ENCODE measurements around the gene WDPCP. TPM values are rescaled to one million over a fixed set of nuclear protein-coding genes. Genes with fewer than 3 reads are reported as not detected.
"Not testable (repeated sequence)": the region's sequence is repeated elsewhere in the genome, so short reads cannot be mapped to it uniquely, and the experiment has no call there.

Gene WDPCP
- total and polyA plus RNA-seq, 2 donors (not counting 1 experiment from before 2014, with no cell fraction given): 5.6 to 22.8 TPM

DNA sequence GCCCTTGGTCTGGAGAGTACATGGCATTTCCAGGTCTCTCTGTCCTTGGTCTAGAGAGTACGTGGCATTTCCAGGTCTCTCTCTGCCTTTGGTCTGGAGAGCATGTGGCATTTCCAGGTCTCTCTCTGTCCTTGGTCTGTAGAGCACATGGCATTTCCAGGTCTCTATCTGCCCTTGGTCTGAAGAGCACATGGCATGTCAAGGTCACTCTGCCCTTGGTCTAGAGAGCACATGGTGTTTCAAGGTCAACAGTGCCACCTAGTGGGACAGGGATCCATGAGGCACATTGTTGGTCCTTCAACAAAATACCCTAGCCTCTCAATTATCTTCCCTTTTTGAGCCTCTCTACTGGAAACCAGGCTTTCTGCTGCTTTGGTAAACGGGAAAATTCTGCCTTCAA lies 287.4 kb downstream of the WDPCP start:
- CTCF ChIA-PET: no interaction called here
- no peak overlapping the region for H3K9ac ChIP-seq (ENCODE audit: low read length)
- H3K4me3 ChIP-seq (ENCODE audit: control extremely low read depth in 1 of 5, extremely low read depth in 1 of 5, insufficient read depth in 1 of 5, low read depth in 2 of 5, low read length in 4 of 5): no peak overlapping the region
- no peaks in the 10 kb centered on the region for H3K27me3 ChIP-seq (replicated peaks in 1 of 4; ENCODE audit: control extremely low read depth in 1 of 4, control insufficient read depth in 3 of 4, insufficient read depth in 4 of 4, low read length in 3 of 4)
- no peaks in the 10 kb centered on the region for H3K4me1 ChIP-seq (ENCODE audit: control insufficient read depth in 2 of 2, insufficient read depth in 2 of 2, low read length in 2 of 2)
- Mint-ChIP-seq H3K27me3 (no peaks in the 10 kb centered on the region), H3K4me3 (no peak overlapping the region), H3K9me3 (ENCODE audit: insufficient read depth) (peaks cover 27% of the 10 kb centered on the region), H3K4me1 (no peaks in the 10 kb centered on the region), H3K27ac (no peak overlapping the region)
- TF ChIP-seq, protein P1, sequence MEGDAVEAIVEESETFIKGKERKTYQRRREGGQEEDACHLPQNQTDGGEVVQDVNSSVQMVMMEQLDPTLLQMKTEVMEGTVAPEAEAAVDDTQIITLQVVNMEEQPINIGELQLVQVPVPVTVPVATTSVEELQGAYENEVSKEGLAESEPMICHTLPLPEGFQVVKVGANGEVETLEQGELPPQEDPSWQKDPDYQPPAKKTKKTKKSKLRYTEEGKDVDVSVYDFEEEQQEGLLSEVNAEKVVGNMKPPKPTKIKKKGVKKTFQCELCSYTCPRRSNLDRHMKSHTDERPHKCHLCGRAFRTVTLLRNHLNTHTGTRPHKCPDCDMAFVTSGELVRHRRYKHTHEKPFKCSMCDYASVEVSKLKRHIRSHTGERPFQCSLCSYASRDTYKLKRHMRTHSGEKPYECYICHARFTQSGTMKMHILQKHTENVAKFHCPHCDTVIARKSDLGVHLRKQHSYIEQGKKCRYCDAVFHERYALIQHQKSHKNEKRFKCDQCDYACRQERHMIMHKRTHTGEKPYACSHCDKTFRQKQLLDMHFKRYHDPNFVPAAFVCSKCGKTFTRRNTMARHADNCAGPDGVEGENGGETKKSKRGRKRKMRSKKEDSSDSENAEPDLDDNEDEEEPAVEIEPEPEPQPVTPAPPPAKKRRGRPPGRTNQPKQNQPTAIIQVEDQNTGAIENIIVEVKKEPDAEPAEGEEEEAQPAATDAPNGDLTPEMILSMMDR (IDR thresholded peaks at IDR 0.05): no peak
- TF ChIP-seq EZH2 (IDR thresholded peaks at IDR 0.05; ENCODE audit: borderline replicate concordance, insufficient read depth, low read depth, low read length, poor library complexity, severe bottlenecking): no peak
- H3K4me2 ChIP-seq (replicated peaks; ENCODE audit: low read depth, low read length, poor library complexity, severe bottlenecking): no peak overlapping the region
- 92% methylated on average over 2 of the region's 2 CpGs for WGBS (ENCODE audit: insufficient coverage)
- no peak overlapping the region for H2AFZ ChIP-seq (ENCODE audit: insufficient read depth, low read depth, low read length, poor library complexity, severe bottlenecking)
- DNase-seq: no peak
- no peaks in the 10 kb centered on the region for H3K36me3 ChIP-seq (replicated peaks in 1 of 2; ENCODE audit: control extremely low read depth in 1 of 2, control insufficient read depth in 1 of 2, extremely low read depth in 1 of 2, insufficient read depth in 2 of 2, low read length in 1 of 2)
- no peak overlapping the region for H3K27ac ChIP-seq (ENCODE audit: low read length in 2 of 2)
- peaks cover 6 to 67% (median 58%) of the 10 kb centered on the region in 3 donors for H3K9me3 ChIP-seq (ENCODE audit: control extremely low read depth in 1 of 3, control insufficient read depth in 2 of 3, insufficient read depth in 1 of 3, low read length in 2 of 3)
- ATAC-seq (ENCODE audit: low read depth): no peak
- H4K20me1 ChIP-seq (ENCODE audit: control insufficient read depth, insufficient read depth, low read length, poor library complexity, severe bottlenecking): no peaks in the 10 kb centered on the region
- H3K79me2 ChIP-seq (ENCODE audit: control insufficient read depth, insufficient read depth, low read length): no peaks in the 10 kb centered on the region
- intact Hi-C loops (cut with micrococcal nuclease): no loop called here
- POLR2A ChIA-PET: no interaction called here

DNA sequence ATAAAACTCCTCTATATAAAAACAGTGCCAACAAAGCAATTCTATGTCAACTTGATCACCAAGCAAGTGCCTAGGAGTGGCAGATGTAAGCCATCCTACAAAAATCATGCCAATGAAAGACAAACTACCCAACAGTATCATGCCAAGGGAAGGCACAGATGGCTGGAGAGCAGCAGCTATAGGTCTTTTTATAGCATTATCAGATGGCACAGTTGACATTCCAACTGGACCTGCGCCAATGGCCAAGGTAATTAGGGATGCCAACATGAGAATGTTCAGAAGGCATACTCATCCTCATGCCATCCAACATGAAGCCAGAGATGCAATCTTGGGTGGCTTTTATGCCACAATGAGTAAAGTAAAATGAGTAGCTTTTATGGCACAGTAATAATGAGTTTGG lies 300.3 kb downstream of the WDPCP start:
- no peak overlapping the region for H2AFZ ChIP-seq (ENCODE audit: insufficient read depth, low read depth, low read length, poor library complexity, severe bottlenecking)
- H3K27ac Mint-ChIP-seq: no peak overlapping the region
- peaks cover 15% of the 10 kb centered on the region for H3K9me3 Mint-ChIP-seq (ENCODE audit: insufficient read depth)
- no peaks in the 10 kb centered on the region for H3K4me1 ChIP-seq (ENCODE audit: control insufficient read depth in 2 of 2, insufficient read depth in 2 of 2, low read length in 2 of 2)
- no peaks in the 10 kb centered on the region for H3K27me3 Mint-ChIP-seq
- no peaks in the 10 kb centered on the region for H3K27me3 ChIP-seq (replicated peaks in 1 of 4; ENCODE audit: control extremely low read depth in 1 of 4, control insufficient read depth in 3 of 4, insufficient read depth in 4 of 4, low read length in 3 of 4)
- H3K79me2 ChIP-seq (ENCODE audit: control insufficient read depth, insufficient read depth, low read length): no peaks in the 10 kb centered on the region
- no CpG with 5 or more reads among the region's 1 CpG for WGBS (ENCODE audit: insufficient coverage)
- no peaks in the 10 kb centered on the region for H4K20me1 ChIP-seq (ENCODE audit: control insufficient read depth, insufficient read depth, low read length, poor library complexity, severe bottlenecking)
- TF ChIP-seq, protein P1 (IDR thresholded peaks at IDR 0.05): no peak
- no peak for TF ChIP-seq EZH2 (IDR thresholded peaks at IDR 0.05; ENCODE audit: borderline replicate concordance, insufficient read depth, low read depth, low read length, poor library complexity, severe bottlenecking)
- H3K4me1 Mint-ChIP-seq: no peaks in the 10 kb centered on the region
- H3K4me3 Mint-ChIP-seq: no peak overlapping the region
- DNase-seq: no peak
- intact Hi-C loops (cut with micrococcal nuclease): no loop called here
- no peak overlapping the region for H3K9ac ChIP-seq (ENCODE audit: low read length)
- no peak overlapping the region for H3K4me2 ChIP-seq (replicated peaks; ENCODE audit: low read depth, low read length, poor library complexity, severe bottlenecking)
- no peaks in the 10 kb centered on the region for H3K36me3 ChIP-seq (replicated peaks in 1 of 2; ENCODE audit: control extremely low read depth in 1 of 2, control insufficient read depth in 1 of 2, extremely low read depth in 1 of 2, insufficient read depth in 2 of 2, low read length in 1 of 2)
- CTCF ChIA-PET: no interaction called here
- peaks cover 0 to 22% (median 9%) of the 10 kb centered on the region in 3 donors for H3K9me3 ChIP-seq (ENCODE audit: control extremely low read depth in 1 of 3, control insufficient read depth in 2 of 3, insufficient read depth in 1 of 3, low read length in 2 of 3)
- no peak overlapping the region for H3K4me3 ChIP-seq (ENCODE audit: control extremely low read depth in 1 of 5, extremely low read depth in 1 of 5, insufficient read depth in 1 of 5, low read depth in 2 of 5, low read length in 4 of 5)
- H3K27ac ChIP-seq (ENCODE audit: low read length in 2 of 2): no peak overlapping the region
- POLR2A ChIA-PET: no interaction called here
- ATAC-seq (ENCODE audit: low read depth): no peak

DNA sequence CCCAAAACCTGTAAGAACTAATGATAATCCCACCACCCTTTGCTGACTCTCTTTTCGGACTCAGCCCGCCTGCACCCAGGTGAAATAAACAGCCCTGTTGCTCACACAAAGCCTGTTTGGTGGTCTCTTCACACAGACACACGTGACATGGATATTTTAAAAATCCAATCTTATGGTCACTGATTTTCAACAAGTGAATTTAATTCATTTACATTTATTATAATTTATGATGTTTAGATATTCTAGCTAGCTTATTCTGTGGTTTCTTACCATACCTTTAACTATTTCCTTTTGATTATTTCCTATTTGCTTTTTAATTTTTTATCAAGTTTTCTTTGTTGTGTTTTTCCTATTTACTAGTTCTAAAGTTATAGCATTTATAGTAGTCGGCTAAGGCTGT lies 301.8 kb downstream of the WDPCP start:
- H3K27ac Mint-ChIP-seq; H2AFZ ChIP-seq (ENCODE audit: insufficient read depth, low read depth, low read length, poor library complexity, severe bottlenecking); H4K20me1 ChIP-seq (ENCODE audit: control insufficient read depth, insufficient read depth, low read length, poor library complexity, severe bottlenecking); H3K79me2 ChIP-seq (ENCODE audit: control insufficient read depth, insufficient read depth, low read length); H3K9ac ChIP-seq (ENCODE audit: low read length); POLR2A ChIA-PET; H3K27me3 ChIP-seq (replicated peaks in 1 of 4; ENCODE audit: control extremely low read depth in 1 of 4, control insufficient read depth in 3 of 4, insufficient read depth in 4 of 4, low read length in 3 of 4); H3K36me3 ChIP-seq (replicated peaks in 1 of 2; ENCODE audit: control extremely low read depth in 1 of 2, control insufficient read depth in 1 of 2, extremely low read depth in 1 of 2, insufficient read depth in 2 of 2, low read length in 1 of 2); H3K4me3 ChIP-seq (ENCODE audit: control extremely low read depth in 1 of 5, extremely low read depth in 1 of 5, insufficient read depth in 1 of 5, low read depth in 2 of 5, low read length in 4 of 5); H3K27me3 Mint-ChIP-seq; intact Hi-C loops (cut with micrococcal nuclease); H3K27ac ChIP-seq (ENCODE audit: low read length in 2 of 2); H3K4me1 Mint-ChIP-seq; H3K4me3 Mint-ChIP-seq; H3K4me1 ChIP-seq (ENCODE audit: control insufficient read depth in 2 of 2, insufficient read depth in 2 of 2, low read length in 2 of 2); DNase-seq; CTCF ChIA-PET; ATAC-seq (ENCODE audit: low read depth); H3K4me2 ChIP-seq (replicated peaks; ENCODE audit: low read depth, low read length, poor library complexity, severe bottlenecking): not testable (repeated sequence)
- H3K9me3 ChIP-seq (ENCODE audit: control extremely low read depth in 1 of 3, control insufficient read depth in 2 of 3, insufficient read depth in 1 of 3, low read length in 2 of 3): peaks cover 0 to 19% (median 7%) of the 10 kb centered on the region in 3 donors
- WGBS (ENCODE audit: insufficient coverage): no CpG with 5 or more reads among the region's 4 CpGs
- peaks cover 15% of the 10 kb centered on the region for H3K9me3 Mint-ChIP-seq (ENCODE audit: insufficient read depth)

All from B cell (primary cell).